Measurements from ENCODE around the gene TRDN.
"Not testable (repeated sequence)": the region's sequence is repeated elsewhere in the genome, so short reads cannot be mapped to it uniquely, and the experiment has no call there.

TRDN gene

GRCh38 chr6:123240626-123241025 is 396.1 kb downstream of the TRDN start:
- no peak for DNase-seq

- no peak for DNase-seq
Observed at GRCh38 chr6:123233336-123233735, 403.4 kb downstream of the TRDN start.

- not testable (repeated sequence) for DNase-seq
Observed at GRCh38 chr6:123227789-123228188, 409.0 kb downstream of the TRDN start.

GRCh38 chr6:123226398-123226797 is 410.4 kb downstream of the TRDN start:
- DNase-seq, result no peak

- DNase-seq, result no peak
Observed at GRCh38 chr6:123224077-123224476, 412.7 kb downstream of the TRDN start.

- DNase-seq, result no peak
Observed at GRCh38 chr6:123223461-123223860, 413.3 kb downstream of the TRDN start.

- no peak for DNase-seq
Observed at GRCh38 chr6:123215211-123215610, 421.5 kb downstream of the TRDN start.

- DNase-seq, result no peak
Observed at GRCh38 chr6:123214433-123214832, 422.3 kb downstream of the TRDN start.

GRCh38 chr6:123213921-123214320 is 422.8 kb downstream of the TRDN start:
- no peak for DNase-seq

- no peak for DNase-seq
Observed at GRCh38 chr6:123211777-123212545, 424.8 kb downstream of the TRDN start.

GRCh38 chr6:123210645-123211044 is 426.1 kb downstream of the TRDN start:
- DNase-seq, result no peak

GRCh38 chr6:123207967-123208510 is 428.7 kb downstream of the TRDN start:
- DNase-seq, result no peak

- DNase-seq, result no peak
Observed at GRCh38 chr6:123203928-123204327, 432.8 kb downstream of the TRDN start.

GRCh38 chr6:123201869-123202372 is 434.8 kb downstream of the TRDN start:
- DNase-seq, result no peak

GRCh38 chr6:123193298-123193697 is 443.5 kb downstream of the TRDN start:
- DNase-seq, result no peak

GRCh38 chr6:123189816-123190215 is 446.9 kb downstream of the TRDN start:
- DNase-seq, result no peak

- no peak for DNase-seq
Observed at GRCh38 chr6:123182998-123183397, 453.8 kb downstream of the TRDN start.

GRCh38 chr6:123176706-123177105 is 460.0 kb downstream of the TRDN start:
- no peak for DNase-seq

- no peak for DNase-seq
Observed at GRCh38 chr6:123171341-123172115, 465.2 kb downstream of the TRDN start.

GRCh38 chr6:123169774-123170095 is 467.0 kb downstream of the TRDN start:
- no peak for DNase-seq

GRCh38 chr6:123168892-123169773 is 467.6 kb downstream of the TRDN start:
- DNase-seq, result no peak

GRCh38 chr6:123168466-123168865 is 468.3 kb downstream of the TRDN start:
- no peak for DNase-seq

Data from stimulated activated CD4-positive, alpha-beta T cell treated with anti-CD3 and anti-CD28 coated beads, Interleukin-12 subunit alpha, Interleukin-12 subunit beta, amount 100 ng/mL, for 4 hours (primary cell).